K562 (cell line): ENCODE results near the gene ZP1. TPM values are rescaled to one million over a fixed set of nuclear protein-coding genes. Genes with fewer than 3 reads are reported as not detected.

ENCODE experiments used
- ATAC-seq: fragments of 200-7000 bp; cut with Tn5 transposase; 3 replicates; pipeline ENCODE4 v1.9.1; 2020; ENCODE audit warnings: moderate library complexity
- BruUV-seq: library from RNA; stranded (reverse); fragments of 400-500 nt; replicated peaks from 2 replicates; lab custom pipeline; 2021; lab: Mats Ljungman, UMichigan
- CTCF ChIA-PET: fragments of 300-600 bp; formaldehyde crosslinking; extraction: SDS; loops from one replicate; lab custom pipeline; 2021; ENCODE audit warnings: low intra/inter-chr PET ratio; lab: Yijun Ruan, JAX
- POLR2A ChIA-PET: fragments of 300-600, 350-650 bp; sonication (Branson Sonifier 250); formaldehyde crosslinking; extraction: SDS; loops from one replicate; lab custom pipeline; 2021; ENCODE audit warnings: antibody characterized with exemption, inconsistent platforms; lab: Yijun Ruan, JAX
- DNase-seq, 4 experiments: peaks; one replicate each; pipeline versions ENCODE4 v3.0.0 to v3.0.0-alpha.2; 2011 to 2018; ENCODE audit warnings: low spot score in 3 of 4, mixed read lengths in 3 of 4; ENCODE audit errors: extremely low read depth in 1 of 4
- FAIRE-seq: peaks from 2 replicates; lab custom pipeline; 2011; peaks lifted over from hg19 to GRCh38; lab: Jason Lieb, UNC
- H2AFZ ChIP-seq: 2 replicates; pipeline ENCODE4 v1.6.0; 2011; ENCODE audit warnings: low read depth, low read length, control low read depth, inconsistent platforms
- H3K27ac ChIP-seq: fragments of 200-600 bp; 3 replicates; pipeline ENCODE4 v1.8.0; 2011; ENCODE audit warnings: low read depth, mild to moderate bottlenecking, control low read depth, inconsistent platforms, low read length, moderate library complexity, mixed read lengths; ENCODE audit errors: extremely low read depth
- H3K27me3 ChIP-seq, 2 experiments: fragments of 300-600 bp in 1 of 2; 2 replicates in 1 of 2; 3 replicates in 1 of 2; pipeline versions ENCODE4 v1.6.0 to v1.8.0; 2011; ENCODE audit warnings: inconsistent platforms in 2 of 2, low read length in 2 of 2, mild to moderate bottlenecking in 1 of 2, mixed read lengths in 1 of 2, moderate library complexity in 1 of 2; ENCODE audit not compliant: control insufficient read depth in 2 of 2, insufficient read depth in 2 of 2
- H3K36me3 ChIP-seq: fragments of 300-600 bp; 3 replicates; pipeline ENCODE4 v1.8.0; 2011; ENCODE audit warnings: mild to moderate bottlenecking, low read length, inconsistent platforms; ENCODE audit not compliant: control insufficient read depth, insufficient read depth
- H3K4me1 ChIP-seq, 2 experiments: fragments of 200-600 bp in 1 of 2; replicated peaks in 1 of 2; 2 replicates in 1 of 2; 3 replicates in 1 of 2; pipeline versions ENCODE4 v1.5.1 to v1.8.0; 2011; ENCODE audit warnings: inconsistent platforms in 2 of 2, low read length in 2 of 2, mild to moderate bottlenecking in 1 of 2, mixed read lengths in 1 of 2, moderate library complexity in 1 of 2; ENCODE audit not compliant: control insufficient read depth in 2 of 2, insufficient read depth in 2 of 2
- H3K4me2 ChIP-seq: 2 replicates; pipeline ENCODE4 v1.6.1; 2011; ENCODE audit warnings: low read length, control low read depth, inconsistent platforms, mixed read lengths; ENCODE audit not compliant: insufficient read depth
- H3K4me3 ChIP-seq: fragments of 200-600 bp; sonication (generic), shearing (Covaris generic); 2 replicates; pipeline ENCODE4 v1.5.1; 2016; ENCODE audit warnings: control low read depth, inconsistent platforms
- H3K79me2 ChIP-seq: fragments of 200-600 bp; 3 replicates; pipeline ENCODE4 v1.8.0; 2011; ENCODE audit warnings: low read length, inconsistent platforms; ENCODE audit not compliant: control insufficient read depth, insufficient read depth
- H3K9ac ChIP-seq, 2 experiments: 2 replicates each; pipeline versions ENCODE4 v1.6.0 to v1.6.1; 2011; ENCODE audit warnings: low read depth in 2 of 2, low read length in 2 of 2, control low read depth in 1 of 2, inconsistent platforms in 1 of 2, mild to moderate bottlenecking in 1 of 2, mixed read lengths in 1 of 2; ENCODE audit not compliant: insufficient read depth in 1 of 2
- H3K9me1 ChIP-seq: one replicate; pipeline ENCODE4 v1.6.0; 2011; ENCODE audit warnings: inconsistent platforms, mild to moderate bottlenecking, low read length, moderate library complexity; ENCODE audit not compliant: control insufficient read depth, insufficient read depth
- H3K9me3 ChIP-seq: replicated peaks from 2 replicates; pipeline ENCODE4 v1.5.1; 2011; ENCODE audit warnings: low read depth, low read length, inconsistent platforms; ENCODE audit not compliant: control insufficient read depth, insufficient read depth
- H4K20me1 ChIP-seq: replicated peaks from 2 replicates; pipeline ENCODE4 v1.6.1; 2011; ENCODE audit warnings: low read length, inconsistent platforms, mixed read lengths; ENCODE audit not compliant: control insufficient read depth, insufficient read depth
- BHLHE40 ChIP-seq: IDR thresholded peaks from 2 replicates; pipeline ENCODE4 v1.6.1; 2011; ENCODE audit warnings: low read length, improper control_type of control experiment
- GABPB1 ChIP-seq: sonication (generic); formaldehyde crosslinking; IDR thresholded peaks from 2 replicates; pipeline ENCODE4 v1.8.0; 2022; ENCODE audit warnings: mild to moderate bottlenecking, missing genetic modification reagents
- JUND ChIP-seq, 2 experiments: IDR thresholded peaks; 2 replicates in 1 of 2; 3 replicates in 1 of 2; pipeline ENCODE4 v1.6.1; 2011; ENCODE audit warnings: borderline replicate concordance in 2 of 2, low read depth in 2 of 2, low read length in 2 of 2, improper control_type of control experiment in 1 of 2, missing biosample characterization in 1 of 2, missing genetic modification characterization in 1 of 2, missing genetic modification reagents in 1 of 2
- ZFP36 ChIP-seq: fragments of 150-350 bp; IDR thresholded peaks from 2 replicates; pipeline ENCODE4 v1.6.1; 2018; ENCODE audit warnings: low read length, low read depth; ENCODE audit not compliant: partially characterized antibody
- WGBS: fragments of 100-300 bp; shearing (Covaris generic); methylation state at CpG from one replicate; pipeline ENCODE4 v1.1.6; 2016; ENCODE audit warnings: low coverage, mixed read lengths; ENCODE audit not compliant: insufficient coverage; ENCODE audit errors: missing lambda C conversion rate; 5-methylcytosine and 5-hydroxymethylcytosine counted together
- in situ Hi-C: fragments of 300-500 bp; cut with MboI; formaldehyde crosslinking; loops from 4 replicates; pipeline ENCODE4 v1.15.0; 2018; ENCODE audit warnings: inconsistent platforms, mixed read lengths
- intact Hi-C: fragments of 100-400 bp; cut with micrococcal nuclease; formaldehyde crosslinking; loops from 2 replicates; pipeline ENCODE4 v1.14.2; 2022
- polyA plus RNA-seq, 8 experiments: library from polyadenylated mRNA; depleted of rRNA in 4 of 8; stranded (reverse) in 5 of 8; unstranded in 3 of 8; fragments of >200 nt; fragmentation: Nextera tagmentation in 2 of 8; fragmentation: Illumina TruSeq in 1 of 8; extraction: Ambion mirVana in 2 of 8; extraction: Trizol in 1 of 8; gene quantifications; 2 replicates each; pipeline versions ENCODE4 v1.2.1 to v1.2.3, GENCODE V29; 2011 to 2014; ENCODE audit warnings: inconsistent platforms in 1 of 8, missing spikeins in 1 of 8
- total RNA-seq, 7 experiments: library from RNA; depleted of rRNA in 6 of 7; stranded (reverse); fragments of >200 nt in 6 of 7; fragmentation: Illumina TruSeq in 2 of 7; extraction: Trizol in 2 of 7; gene quantifications; 2 replicates each; pipeline versions ENCODE4 v1.2.1 to v1.2.3, GENCODE V29; 2011 to 2021; ENCODE audit warnings: low replicate concordance in 1 of 7
- TF ChIP-seq, protein P1 (sequence below), 3 experiments: IDR thresholded peaks in 2 of 3; conservative IDR thresholded peaks in 1 of 3; 2 replicates each; pipeline ENCODE4 v1.5.1; 2011 to 2012; ENCODE audit warnings: low read length in 3 of 3, mild to moderate bottlenecking in 3 of 3, control low read depth in 2 of 3, improper control_type of control experiment in 1 of 3, inconsistent platforms in 1 of 3, low read depth in 1 of 3, mixed read lengths in 1 of 3, moderate library complexity in 1 of 3; ENCODE audit not compliant: insufficient read depth in 2 of 3
- TF ChIP-seq, protein P2 (sequence below): fragments of 250-450 bp; sonication (Bioruptor Pico); IDR thresholded peaks from 2 replicates; pipeline ENCODE4 v1.5.0; 2021
- TF ChIP-seq, protein P3 (sequence below): sonication (generic); formaldehyde crosslinking; IDR thresholded peaks from 2 replicates; pipeline ENCODE4 v1.8.0; 2023; ENCODE audit warnings: mild to moderate bottlenecking, missing genetic modification reagents
- TF ChIP-seq, protein P4 (sequence below), 2 experiments: IDR thresholded peaks; 2 replicates each; pipeline ENCODE4 v1.6.1; 2012; ENCODE audit warnings: improper control_type of control experiment in 2 of 2, low read depth in 2 of 2, low read length in 2 of 2, borderline replicate concordance in 1 of 2
- TF ChIP-seq, protein P5 (sequence below): sonication (generic); formaldehyde crosslinking; IDR thresholded peaks from 2 replicates; pipeline ENCODE4 v1.8.0; 2022; ENCODE audit warnings: missing genetic modification reagents, mild to moderate bottlenecking, moderate library complexity, borderline replicate concordance

ZP1 gene
- total and polyA plus RNA-seq, 9 of the 15 experiments (the other 6 are each of a cell fraction or from before 2014, with no cell fraction given) = 0.11 to 0.15 TPM; not detected in 7

DNA sequence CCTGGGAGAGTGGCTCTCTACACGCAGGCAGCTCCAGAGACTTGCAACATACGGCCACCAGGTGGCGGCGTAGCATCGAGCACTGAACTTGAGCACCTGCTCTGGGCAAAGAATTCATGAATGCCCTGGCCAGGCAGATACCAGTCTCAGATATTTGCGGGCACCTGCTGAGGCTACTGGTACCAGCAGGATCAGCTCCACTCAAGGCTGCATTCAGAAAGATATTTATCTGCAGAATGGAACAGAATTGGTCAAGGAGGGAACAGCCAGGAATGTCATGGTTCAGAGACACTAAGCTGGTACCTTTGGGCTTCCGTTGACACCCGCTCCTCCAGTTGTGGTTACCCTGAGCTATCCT, 36.2 kb upstream of the ZP1 start:
- POLR2A ChIA-PET = interaction anchor here (0.6 to 1.3 kb wide), 5 partner anchors 28 to 74 kb away, joined by 3 to 5 read pairs (median 3); no protein-coding TSS in a partner anchor
- peak; percentile 96 for FAIRE-seq
- Histone ChIP-seq H3K36me3 (no peaks in the 10 kb centered on the region), H3K4me1 (peaks cover 0 to 2% of the 10 kb centered on the region in 2 experiments; a peak in 2 of 5 replicates), H3K27me3 (peaks cover 10 to 38% of the 10 kb centered on the region in 2 experiments; a peak in 4 of 5 replicates), H3K4me2 (no peak overlapping the region), H3K9me3 (no peaks in the 10 kb centered on the region), H3K9me1 (no peaks in the 10 kb centered on the region), H3K79me2 (no peaks in the 10 kb centered on the region), H3K27ac (no peak overlapping the region), H4K20me1 (peaks cover 10% of the 10 kb centered on the region; the same call in 1 of the 2 replicates), H3K9ac (no peak overlapping the region), H2AFZ (no peak overlapping the region), H3K4me3 (no peak overlapping the region)
- no TSS peak for BruUV-seq
- peak; percentile 96 for ATAC-seq
- CTCF ChIA-PET = interaction anchor here (0.6 to 4.4 kb wide), 8 partner anchors 57 to 552 kb away, joined by 4 to 59 read pairs (median 7); no protein-coding TSS in a partner anchor
- intact Hi-C loops (loop anchor here (1.0 to 5.0 kb wide), 6 partner anchors 56 to 356 kb away; no protein-coding TSS in a partner anchor), in situ Hi-C loops (no loop called here)
- peak; percentile 76 to 85 (median 76) for DNase-seq
- 3% methylated on average over 8 of the region's 8 CpGs for WGBS
- TF ChIP-seq, protein P1, sequence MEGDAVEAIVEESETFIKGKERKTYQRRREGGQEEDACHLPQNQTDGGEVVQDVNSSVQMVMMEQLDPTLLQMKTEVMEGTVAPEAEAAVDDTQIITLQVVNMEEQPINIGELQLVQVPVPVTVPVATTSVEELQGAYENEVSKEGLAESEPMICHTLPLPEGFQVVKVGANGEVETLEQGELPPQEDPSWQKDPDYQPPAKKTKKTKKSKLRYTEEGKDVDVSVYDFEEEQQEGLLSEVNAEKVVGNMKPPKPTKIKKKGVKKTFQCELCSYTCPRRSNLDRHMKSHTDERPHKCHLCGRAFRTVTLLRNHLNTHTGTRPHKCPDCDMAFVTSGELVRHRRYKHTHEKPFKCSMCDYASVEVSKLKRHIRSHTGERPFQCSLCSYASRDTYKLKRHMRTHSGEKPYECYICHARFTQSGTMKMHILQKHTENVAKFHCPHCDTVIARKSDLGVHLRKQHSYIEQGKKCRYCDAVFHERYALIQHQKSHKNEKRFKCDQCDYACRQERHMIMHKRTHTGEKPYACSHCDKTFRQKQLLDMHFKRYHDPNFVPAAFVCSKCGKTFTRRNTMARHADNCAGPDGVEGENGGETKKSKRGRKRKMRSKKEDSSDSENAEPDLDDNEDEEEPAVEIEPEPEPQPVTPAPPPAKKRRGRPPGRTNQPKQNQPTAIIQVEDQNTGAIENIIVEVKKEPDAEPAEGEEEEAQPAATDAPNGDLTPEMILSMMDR (IDR thresholded peaks at IDR 0.05 in 2 of 3, conservative IDR thresholded peaks at IDR 0.05 in 1 of 3; ENCODE audit: insufficient read depth in 2 of 3, low read depth in 1 of 3, low read length in 3 of 3) = peak; percentile 91 to 95 (median 94)
- TF ChIP-seq, protein P2, sequence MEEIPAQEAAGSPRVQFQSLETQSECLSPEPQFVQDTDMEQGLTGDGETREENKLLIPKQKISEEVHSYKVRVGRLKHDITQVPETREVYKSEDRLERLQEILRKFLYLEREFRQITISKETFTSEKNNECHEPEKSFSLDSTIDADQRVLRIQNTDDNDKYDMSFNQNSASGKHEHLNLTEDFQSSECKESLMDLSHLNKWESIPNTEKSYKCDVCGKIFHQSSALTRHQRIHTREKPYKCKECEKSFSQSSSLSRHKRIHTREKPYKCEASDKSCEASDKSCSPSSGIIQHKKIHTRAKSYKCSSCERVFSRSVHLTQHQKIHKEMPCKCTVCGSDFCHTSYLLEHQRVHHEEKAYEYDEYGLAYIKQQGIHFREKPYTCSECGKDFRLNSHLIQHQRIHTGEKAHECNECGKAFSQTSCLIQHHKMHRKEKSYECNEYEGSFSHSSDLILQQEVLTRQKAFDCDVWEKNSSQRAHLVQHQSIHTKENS = no peak
- TF ChIP-seq GABPB1 = peak; percentile 39; the same call in 1 of the 2 replicates
- TF ChIP-seq, protein P3, sequence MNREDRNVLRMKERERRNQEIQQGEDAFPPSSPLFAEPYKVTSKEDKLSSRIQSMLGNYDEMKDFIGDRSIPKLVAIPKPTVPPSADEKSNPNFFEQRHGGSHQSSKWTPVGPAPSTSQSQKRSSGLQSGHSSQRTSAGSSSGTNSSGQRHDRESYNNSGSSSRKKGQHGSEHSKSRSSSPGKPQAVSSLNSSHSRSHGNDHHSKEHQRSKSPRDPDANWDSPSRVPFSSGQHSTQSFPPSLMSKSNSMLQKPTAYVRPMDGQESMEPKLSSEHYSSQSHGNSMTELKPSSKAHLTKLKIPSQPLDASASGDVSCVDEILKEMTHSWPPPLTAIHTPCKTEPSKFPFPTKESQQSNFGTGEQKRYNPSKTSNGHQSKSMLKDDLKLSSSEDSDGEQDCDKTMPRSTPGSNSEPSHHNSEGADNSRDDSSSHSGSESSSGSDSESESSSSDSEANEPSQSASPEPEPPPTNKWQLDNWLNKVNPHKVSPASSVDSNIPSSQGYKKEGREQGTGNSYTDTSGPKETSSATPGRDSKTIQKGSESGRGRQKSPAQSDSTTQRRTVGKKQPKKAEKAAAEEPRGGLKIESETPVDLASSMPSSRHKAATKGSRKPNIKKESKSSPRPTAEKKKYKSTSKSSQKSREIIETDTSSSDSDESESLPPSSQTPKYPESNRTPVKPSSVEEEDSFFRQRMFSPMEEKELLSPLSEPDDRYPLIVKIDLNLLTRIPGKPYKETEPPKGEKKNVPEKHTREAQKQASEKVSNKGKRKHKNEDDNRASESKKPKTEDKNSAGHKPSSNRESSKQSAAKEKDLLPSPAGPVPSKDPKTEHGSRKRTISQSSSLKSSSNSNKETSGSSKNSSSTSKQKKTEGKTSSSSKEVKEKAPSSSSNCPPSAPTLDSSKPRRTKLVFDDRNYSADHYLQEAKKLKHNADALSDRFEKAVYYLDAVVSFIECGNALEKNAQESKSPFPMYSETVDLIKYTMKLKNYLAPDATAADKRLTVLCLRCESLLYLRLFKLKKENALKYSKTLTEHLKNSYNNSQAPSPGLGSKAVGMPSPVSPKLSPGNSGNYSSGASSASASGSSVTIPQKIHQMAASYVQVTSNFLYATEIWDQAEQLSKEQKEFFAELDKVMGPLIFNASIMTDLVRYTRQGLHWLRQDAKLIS (CRISPR knock-in tag) = no peak
- no peak for TF ChIP-seq JUND (IDR thresholded peaks at IDR 0.05; ENCODE audit: borderline replicate concordance, low read depth, low read length)
- TF ChIP-seq JUND (tag; IDR thresholded peaks at IDR 0.05; ENCODE audit: borderline replicate concordance, low read depth, low read length) = peak; percentile 42; the same call in 1 of the 3 replicates
- TF ChIP-seq, protein P4, sequence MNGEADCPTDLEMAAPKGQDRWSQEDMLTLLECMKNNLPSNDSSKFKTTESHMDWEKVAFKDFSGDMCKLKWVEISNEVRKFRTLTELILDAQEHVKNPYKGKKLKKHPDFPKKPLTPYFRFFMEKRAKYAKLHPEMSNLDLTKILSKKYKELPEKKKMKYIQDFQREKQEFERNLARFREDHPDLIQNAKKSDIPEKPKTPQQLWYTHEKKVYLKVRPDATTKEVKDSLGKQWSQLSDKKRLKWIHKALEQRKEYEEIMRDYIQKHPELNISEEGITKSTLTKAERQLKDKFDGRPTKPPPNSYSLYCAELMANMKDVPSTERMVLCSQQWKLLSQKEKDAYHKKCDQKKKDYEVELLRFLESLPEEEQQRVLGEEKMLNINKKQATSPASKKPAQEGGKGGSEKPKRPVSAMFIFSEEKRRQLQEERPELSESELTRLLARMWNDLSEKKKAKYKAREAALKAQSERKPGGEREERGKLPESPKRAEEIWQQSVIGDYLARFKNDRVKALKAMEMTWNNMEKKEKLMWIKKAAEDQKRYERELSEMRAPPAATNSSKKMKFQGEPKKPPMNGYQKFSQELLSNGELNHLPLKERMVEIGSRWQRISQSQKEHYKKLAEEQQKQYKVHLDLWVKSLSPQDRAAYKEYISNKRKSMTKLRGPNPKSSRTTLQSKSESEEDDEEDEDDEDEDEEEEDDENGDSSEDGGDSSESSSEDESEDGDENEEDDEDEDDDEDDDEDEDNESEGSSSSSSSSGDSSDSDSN (IDR thresholded peaks at IDR 0.05; ENCODE audit: borderline replicate concordance in 1 of 2, low read depth in 2 of 2, low read length in 2 of 2) = no peak
- no peak for TF ChIP-seq BHLHE40
- TF ChIP-seq ZFP36 = no peak
- TF ChIP-seq, protein P5, sequence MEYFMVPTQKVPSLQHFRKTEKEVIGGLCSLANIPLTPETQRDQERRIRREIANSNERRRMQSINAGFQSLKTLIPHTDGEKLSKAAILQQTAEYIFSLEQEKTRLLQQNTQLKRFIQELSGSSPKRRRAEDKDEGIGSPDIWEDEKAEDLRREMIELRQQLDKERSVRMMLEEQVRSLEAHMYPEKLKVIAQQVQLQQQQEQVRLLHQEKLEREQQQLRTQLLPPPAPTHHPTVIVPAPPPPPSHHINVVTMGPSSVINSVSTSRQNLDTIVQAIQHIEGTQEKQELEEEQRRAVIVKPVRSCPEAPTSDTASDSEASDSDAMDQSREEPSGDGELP (CRISPR knock-in tag) = peak; percentile 18; the same call in 1 of the 2 replicates
